Stimulated activated naive CD4-positive, alpha-beta T cell (primary cell): ENCODE measurements around the gene GALNT11.
"Not testable (repeated sequence)": the region's sequence is repeated elsewhere in the genome, so short reads cannot be mapped to it uniquely, and the experiment has no call there.

Source experiments
- DNase-seq, 6 experiments: peaks; one replicate each; lab custom pipeline; 2025; lab: John Stamatoyannopoulos, UW

The GALNT11 gene

GRCh38 chr7:152027491-152028365 is 2.3 kb downstream of the GALNT11 start:
- not testable (repeated sequence) for DNase-seq

DNA sequence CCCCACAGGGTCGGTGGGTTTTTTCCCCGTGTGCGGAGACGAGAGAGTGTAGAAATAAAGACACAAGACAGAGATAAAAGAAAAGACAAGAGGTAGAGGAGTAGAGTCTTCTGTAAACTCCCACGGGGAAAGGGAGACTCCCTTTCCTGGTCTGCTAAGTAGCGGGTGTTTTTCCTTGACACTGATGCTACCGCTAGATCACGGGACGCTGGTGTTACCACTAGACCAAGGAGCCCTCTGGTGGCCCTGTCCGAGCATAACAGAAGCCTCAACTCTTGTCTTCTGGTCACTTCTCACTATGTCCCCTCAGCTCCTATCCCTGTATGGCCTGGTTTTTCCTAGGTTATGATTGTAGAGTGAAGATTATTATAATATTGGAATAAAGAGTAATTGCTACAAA is 4.6 kb downstream of the GALNT11 start:
- DNase-seq = not testable (repeated sequence)

DNA sequence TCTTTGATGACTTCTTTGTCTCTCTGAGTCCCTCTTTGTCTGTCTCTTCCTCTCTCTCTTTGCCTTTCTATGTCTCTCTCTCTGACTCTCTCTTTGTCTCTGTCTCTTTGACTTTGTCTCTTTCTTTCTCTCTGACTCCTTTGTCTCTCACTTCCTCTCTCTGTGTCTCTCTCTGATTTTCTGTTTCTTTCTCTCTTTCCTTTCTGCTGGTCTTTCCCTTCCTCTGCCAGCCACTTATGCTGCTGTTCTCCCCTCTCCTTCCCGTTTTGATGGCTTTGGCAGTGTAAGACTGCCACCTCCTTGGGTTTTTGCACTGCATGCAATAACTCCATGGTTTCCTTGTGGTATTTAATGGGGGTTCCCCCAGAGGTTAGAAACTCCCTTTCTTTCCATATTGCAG is 5.2 kb downstream of the GALNT11 start:
- not testable (repeated sequence) for DNase-seq

GRCh38 chr7:152035817-152036216 is 10.3 kb downstream of the GALNT11 start:
- no peak for DNase-seq

DNA sequence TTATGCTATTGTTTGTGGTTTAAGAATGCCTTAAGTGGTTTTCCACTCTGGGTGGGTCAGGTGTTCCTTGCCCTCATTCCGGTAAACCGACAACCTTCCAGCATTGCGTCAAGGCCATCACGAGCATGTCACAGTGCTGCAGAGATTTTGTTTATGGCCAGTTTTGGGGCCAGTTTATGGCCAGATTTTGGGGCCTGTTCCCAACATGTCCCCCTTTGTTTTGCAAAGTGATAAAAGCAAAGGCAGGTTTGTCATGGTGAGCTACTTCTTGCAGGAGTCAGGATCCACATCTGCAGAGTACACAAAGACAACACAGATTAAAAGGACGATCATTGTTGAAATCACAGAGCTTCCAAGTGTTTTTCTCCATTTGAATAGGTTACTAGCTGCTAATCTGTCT is 12.9 kb downstream of the GALNT11 start:
- DNase-seq = not testable (repeated sequence)

DNA sequence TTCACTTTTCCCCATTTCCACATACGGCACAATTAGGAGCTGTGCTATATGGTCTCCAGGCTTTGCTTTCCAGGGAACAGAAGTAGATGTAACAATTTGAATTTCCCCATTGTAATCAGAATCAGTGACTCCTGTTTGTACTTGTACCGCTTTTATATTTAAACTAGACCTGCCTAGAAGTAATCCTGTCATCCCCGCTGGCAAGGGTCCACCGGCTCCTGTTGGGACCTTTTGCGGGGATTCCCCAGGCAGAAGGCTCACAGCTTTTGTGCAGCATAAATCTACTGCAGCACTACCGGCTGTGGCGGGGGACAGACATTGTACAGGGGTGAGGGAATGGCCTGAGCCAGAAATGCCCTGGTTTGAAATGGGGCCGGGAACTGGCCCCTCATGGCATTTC is 17.6 kb downstream of the GALNT11 start:
- DNase-seq = not testable (repeated sequence)

DNA sequence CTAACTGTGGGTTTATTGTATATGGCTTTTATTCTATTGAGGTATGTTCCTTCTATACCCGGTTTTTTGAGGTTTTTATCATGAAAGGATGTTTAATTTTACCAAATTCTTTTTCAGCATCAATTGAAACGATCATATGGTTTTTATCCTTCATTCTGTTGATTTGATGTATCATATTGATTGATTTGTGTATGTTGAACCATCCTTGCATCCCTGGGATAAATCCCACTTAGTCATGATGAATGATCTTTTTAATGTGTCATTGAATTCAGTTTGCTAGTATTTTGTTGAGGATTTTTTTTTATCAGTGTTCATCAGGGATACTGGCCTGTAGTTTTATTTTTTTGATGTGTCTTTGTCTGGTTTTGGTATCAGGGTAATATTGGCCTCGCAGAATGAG is 19.4 kb downstream of the GALNT11 start:
- DNase-seq = not testable (repeated sequence)

GRCh38 chr7:152046531-152046930 is 21.1 kb downstream of the GALNT11 start:
- no peak for DNase-seq

- DNase-seq = no peak
These were observed 22.6 kb downstream of the GALNT11 start for GRCh38 chr7:152048051-152048450.

DNA sequence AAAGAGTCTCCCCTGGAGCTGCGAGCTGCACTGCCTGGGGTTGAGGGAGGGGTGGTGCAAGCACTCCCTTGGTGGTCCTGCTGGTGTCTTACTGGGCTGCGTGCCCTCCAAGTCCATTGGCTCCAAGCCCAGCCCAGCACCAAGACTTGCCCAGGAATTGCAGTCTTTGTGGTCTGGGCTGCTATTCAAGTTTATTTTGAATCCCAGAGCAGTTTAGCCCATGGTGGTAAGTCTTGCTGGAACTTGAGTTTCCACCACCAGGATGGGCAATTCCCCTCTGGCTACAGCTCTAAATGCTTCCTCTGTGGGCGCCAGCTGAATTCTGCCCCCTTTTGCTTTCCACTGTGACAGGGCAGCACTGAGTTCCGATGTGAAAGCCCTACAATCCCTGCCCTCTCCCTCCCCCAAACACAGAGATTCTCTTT is 25.1 kb downstream of the GALNT11 start:
- DNase-seq = no peak

DNA sequence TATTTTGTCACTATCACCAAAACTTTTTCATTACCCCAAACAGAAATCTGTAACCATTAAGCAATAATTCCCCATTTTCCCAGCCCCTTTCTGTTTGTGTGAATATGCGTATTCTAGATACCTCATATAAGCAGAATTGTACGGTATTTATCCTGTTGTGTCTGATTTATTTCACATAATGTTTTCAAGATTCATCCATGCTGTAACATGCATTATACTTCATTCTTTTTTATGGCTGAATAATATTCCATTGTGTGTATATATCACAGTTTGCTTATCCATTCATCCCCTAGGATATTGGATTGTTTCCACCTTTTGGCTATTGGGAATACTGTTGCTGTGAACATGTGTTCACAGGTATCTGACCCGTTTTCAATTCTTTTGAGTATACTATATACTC is 26.5 kb downstream of the GALNT11 start:
- no peak for DNase-seq

- no peak for DNase-seq
These were observed 27.3 kb downstream of the GALNT11 start for GRCh38 chr7:152052771-152053170.

GRCh38 chr7:152054367-152055230 is 29.1 kb downstream of the GALNT11 start:
- DNase-seq = no peak

DNA sequence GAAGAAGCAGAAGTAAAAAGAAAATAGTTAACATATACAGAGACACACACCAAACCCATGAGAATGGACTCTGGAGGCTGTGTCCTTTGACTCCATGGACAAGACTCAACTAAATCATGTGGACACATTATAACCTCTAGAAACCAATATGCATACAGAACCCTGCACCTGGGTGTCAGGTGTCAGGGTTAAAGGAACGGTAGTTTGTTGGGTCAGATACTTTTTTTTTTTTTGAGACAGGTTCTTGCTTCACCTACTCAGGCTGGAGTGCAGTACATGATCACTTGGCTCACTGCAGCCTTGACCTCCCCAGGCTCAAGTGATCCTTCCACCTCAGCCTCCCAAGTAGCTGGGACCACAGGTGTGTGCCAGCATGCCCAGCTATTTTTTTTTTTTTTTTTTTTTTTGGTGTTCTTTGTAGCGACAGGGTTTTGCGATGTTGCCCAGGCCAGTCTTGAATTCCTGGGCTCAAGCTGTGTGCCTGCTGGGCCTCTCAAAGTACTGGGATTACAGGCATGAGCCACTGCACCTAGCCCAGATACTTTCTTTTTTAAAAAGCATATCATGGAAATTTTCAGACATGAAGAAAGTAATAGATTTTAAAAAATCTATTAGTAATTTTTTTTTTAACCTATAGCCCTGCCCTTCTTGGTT is 31.3 kb downstream of the GALNT11 start:
- no peak for DNase-seq

GRCh38 chr7:152059311-152059710 is 33.8 kb downstream of the GALNT11 start:
- no peak for DNase-seq

DNA sequence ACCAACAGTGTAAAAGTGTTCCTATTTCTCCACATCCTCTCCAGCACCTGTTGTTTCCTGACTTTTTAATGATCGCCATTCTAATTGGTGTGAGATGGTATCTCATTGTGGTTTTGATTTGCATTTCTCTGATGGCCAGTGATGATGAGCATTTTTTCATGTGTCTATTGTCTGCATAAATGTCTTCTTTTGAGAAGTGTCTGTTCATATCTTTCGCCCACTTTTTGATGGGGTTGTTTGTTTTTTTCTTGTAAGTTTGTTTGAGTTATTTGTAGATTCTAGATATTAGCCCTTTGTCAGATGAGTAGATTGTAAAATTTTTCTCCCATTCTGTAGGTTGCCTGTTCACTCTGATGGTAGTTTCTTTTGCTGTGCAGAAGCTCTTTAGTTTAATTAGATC is 35.6 kb downstream of the GALNT11 start:
- not testable (repeated sequence) for DNase-seq

DNA sequence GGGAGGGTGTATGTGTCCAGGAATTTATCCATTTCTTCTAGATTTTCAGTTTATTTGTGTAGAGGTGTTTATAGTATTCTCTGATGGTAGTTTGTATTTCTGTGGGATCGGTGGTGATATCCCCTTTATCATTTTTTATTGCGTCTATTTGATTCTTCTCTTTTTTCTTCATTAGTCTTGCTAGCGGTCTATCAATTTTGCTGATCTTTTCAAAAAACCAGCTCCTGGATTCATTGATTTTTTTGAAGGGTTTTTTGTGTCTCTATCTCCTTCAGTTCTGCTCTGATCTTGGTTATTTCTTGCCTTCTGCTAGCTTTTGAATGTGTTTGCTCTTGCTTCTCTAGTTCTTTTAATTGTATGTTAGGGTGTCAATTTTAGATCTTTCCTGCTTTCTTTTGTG is 37.7 kb downstream of the GALNT11 start:
- not testable (repeated sequence) for DNase-seq

DNA sequence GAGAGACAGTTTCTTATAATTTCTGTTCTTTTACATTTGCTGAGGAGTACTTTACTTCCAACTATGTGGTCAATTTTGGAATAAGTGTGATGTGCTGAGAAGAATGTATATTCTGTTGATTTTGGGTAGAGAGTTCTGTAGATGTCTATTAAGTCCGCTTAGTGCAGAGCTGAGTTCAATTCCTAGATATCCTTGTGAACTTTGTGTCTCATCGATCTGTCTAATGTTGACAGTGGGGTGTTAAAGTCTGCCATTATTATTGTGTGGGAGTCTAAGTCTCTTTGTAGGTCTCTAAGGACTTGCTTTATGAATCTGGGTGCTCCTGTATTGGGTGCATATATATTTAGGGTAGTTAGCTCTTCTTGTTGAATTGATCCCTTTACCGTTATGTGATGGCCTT is 38.3 kb downstream of the GALNT11 start:
- DNase-seq = not testable (repeated sequence)

DNA sequence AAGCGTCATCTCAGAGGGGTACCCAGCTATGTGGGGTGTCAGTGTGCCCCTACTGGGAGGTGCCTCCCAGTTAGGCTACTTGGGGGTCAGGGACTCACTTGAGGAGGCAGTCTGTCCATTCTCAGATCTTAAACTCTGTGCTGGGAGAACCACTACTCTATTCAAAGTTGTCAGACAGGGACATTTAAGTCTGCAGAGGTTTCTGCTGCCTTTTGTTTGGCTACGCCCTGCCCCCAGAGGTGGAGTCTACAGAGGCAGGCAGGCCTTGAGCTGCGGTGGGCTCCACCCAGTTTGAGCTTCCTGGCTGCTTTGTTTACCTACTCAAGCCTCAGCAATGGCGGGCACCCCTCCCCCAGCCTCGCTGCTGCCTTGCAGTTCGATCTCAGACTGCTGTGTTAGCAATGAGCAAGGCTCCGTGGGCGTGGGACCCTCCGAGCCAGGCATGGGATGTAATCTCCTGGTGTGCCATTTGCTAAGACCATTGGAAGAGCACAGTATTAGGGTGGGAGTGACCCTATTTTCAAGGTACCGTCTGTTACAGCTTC is 40.4 kb downstream of the GALNT11 start:
- not testable (repeated sequence) for DNase-seq

DNA sequence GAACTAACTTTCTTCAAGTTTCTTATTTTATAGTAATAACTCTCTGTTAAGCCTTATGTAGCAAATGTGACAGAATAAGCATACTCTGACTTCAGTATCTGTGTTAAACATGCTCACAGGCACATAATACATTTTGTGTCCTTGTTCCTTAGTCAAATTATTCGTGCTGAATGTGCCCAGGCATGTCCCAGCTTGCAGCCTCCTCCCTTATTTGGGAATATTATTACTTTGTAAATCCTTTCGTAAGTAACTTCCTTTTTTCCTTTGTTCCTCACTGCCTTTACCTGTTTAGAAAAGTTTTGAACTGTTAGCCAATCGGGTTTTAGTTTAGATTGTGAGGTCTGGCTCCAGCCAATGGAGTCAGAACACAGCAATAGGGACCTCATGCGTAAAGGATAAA is 46.9 kb downstream of the GALNT11 start:
- no peak for DNase-seq

DNA sequence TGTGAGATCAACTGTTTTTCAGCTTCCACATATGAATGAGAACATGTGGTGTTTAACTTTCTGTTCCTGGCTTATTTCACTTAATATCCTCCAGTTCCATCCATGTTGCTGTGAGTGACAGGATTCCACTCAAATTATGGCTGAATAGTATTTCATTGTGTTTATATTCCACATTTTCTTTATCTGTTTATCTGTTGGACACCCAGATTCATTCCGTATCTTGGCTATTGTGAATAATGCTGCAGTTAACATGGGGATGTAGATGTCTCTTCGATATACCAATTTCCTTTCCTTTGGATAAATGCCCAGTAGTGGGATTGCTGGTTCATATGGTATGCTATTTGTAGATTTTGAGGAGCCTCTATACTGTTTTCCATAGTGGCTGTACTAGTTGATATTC is 47.9 kb downstream of the GALNT11 start:
- no peak for DNase-seq

- DNase-seq = no peak
These were observed 49.2 kb downstream of the GALNT11 start for GRCh38 chr7:152074673-152075072.
